CD4-positive, alpha-beta T cell treated with Interleukin-15 for 4 hours (primary cell): ENCODE measurements around the gene C11orf21.

Experiments
- DNase-seq: peaks from one replicate; pipeline ENCODE4 v3.0.0-alpha.2; 2020; ENCODE audit warnings: low spot score

The C11orf21 gene

DNA sequence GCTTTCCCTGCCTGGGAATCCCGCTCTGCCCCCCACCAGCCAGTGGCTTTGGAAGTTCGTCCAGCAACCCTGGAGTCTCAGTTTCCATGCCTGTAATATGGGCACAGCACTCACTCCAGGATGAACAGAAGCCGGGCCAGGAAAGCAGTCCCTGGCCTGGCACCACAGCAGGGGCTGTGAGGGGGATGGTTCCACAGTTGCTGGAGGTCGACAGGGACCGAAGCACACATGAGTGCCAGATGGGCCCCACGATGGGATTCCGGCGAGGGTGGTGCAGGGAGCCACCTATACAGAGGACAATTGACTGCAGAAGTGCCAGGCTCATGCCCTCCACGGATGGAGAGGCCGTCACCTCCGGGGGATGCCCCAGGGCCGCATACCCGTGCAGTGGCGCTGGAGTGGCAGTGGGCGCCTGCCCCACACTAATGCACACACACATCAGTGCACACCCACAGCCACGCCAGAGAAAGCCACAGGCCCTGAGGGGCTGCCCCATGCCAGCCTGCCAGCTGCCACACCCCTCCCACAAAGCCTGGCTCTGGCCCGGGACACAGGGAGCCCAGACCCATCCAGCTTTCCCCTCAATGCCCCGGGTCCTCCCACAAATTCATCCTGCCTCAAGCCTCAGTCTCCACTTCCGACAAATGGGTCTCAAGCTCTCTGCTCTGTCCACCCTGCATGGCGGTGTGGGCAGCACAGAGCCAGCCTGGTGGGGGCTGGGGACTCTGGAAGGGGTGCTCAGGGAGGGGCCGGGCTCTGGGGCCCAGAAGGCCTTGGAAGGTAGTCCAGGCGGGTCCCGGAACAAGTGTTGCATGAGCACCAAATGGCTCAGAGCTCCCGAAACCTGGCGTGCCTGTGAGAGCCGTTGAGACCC lies 41.0 kb downstream of the C11orf21 start:
- no peak for DNase-seq

DNA sequence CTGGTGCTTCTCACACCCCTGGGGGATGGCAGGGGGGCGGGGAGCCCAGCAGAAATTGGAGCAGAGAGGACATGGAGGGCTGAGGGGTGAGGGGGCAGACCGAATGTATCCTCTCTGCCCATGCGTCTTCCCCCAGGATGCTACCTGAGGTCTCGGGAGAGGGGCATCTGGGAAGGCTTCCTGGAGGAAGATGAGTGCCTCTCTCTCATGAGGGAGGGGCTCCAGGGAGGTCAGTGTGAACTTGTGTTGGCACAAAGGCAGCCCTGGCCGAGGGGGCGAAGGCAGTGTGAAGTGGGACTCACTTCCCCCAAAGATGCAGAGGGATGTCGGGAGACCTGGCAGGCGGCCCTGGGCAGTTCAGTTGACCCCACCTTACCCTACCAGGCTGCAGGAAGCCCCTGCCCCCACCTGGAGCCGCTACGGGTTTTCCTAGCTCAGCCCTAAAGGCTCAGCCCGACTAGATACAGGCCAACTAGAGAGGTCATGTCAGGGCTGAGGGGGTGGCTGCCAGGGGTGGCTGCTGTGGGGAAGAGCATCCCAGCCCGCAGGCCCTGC lies 41.7 kb downstream of the C11orf21 start:
- no peak for DNase-seq

DNA sequence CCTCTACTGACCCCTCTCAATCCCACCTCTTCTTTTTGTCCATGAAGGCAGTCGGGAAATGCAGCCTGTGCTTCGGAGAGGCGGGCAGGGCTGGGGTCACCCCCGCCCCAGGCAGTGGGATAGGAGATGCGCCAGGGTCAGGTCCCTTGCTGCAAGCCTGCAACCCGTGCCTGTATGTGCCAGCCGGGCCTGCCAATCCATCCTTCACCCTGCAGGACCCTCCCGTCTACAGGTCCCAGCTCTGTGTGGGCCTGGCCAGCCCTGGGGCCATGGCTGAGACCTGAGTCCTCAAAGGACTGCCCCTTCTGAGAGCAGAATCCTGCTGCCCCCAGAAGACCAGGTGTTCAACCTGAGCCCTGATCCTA lies 42.3 kb downstream of the C11orf21 start:
- no peak for DNase-seq

DNA sequence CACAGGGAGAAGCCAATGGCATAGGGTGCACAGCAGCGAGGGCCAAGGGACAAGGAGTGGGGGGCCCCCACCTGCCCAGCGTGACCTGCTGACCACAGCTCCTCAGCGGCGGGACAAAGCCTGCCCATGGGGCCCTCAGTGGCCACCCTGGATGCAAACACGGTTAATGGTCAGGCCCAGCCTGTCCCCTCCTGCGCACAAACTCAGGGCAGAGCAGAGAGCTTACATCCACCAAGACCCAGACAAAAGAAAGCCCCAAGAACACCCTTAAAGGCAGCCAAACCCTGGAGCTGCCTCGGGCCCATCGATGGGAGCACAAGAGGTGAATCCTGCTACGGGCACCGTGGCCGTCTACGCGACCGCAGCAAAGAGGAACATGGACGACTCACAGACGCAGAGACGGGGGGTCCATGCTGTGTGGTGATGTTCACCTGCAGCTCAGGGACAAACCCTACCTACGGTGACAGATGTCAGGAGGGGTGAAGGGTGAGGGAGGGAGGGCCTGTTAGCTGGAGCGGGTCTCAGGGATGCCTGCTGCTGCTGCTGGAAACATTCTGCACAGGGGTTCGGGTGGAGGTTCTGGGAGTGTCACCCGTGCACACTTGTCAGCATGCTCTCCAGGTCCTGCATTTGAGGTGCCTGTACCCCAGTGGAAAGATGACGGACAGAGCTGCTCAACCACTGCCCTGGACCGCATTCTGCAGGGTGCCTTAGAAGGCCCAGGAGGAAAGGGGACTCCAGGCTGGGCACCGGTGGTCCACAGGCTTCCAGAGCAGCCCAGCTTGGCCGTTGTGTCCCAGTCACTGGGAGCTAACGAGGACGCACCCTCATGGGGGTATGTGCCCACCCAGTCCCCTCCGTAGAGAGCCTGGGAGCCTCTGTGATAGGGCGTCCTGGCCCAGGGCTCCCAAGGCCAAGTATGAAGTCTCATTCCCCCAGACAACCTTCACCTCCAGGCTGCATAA lies 42.9 kb downstream of the C11orf21 start:
- DNase-seq: no peak

DNA sequence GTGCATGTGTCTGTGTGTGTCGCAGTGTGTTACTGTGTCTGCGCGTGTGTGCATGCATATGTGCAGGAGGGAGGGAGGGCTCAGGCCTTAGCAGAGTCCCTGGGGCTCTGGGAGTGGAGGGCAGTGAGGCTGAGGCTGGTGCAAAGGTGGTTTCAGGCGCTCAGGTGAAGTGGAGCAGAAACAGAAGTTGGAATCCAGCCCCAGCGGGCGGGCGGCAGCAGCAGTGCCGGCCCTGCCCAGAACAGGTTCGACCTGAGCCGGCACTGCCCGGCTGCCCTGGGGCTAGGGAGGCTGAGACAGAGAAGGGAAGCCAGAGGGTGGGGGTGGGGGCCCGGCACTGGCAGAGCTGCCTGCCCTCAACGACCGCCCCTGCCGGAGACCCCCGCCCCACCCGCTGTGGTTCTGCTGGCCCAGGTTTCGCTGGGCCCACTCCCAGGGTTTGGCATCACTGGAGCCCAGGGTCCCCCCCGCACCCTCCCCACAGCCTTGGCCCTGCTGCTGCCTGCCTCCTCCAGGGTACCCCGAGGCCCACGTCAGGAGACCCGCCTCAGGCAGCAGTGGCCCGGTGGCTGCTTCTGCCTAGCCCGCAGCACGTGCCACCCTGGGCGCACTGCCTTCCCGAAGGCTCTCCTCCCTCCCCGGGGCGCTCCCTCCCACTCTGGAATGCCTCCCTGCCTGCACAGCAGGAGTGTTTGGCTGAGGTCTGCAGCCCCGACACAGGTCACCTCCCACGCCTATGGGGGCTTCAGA lies 44.6 kb downstream of the C11orf21 start:
- no peak for DNase-seq

DNA sequence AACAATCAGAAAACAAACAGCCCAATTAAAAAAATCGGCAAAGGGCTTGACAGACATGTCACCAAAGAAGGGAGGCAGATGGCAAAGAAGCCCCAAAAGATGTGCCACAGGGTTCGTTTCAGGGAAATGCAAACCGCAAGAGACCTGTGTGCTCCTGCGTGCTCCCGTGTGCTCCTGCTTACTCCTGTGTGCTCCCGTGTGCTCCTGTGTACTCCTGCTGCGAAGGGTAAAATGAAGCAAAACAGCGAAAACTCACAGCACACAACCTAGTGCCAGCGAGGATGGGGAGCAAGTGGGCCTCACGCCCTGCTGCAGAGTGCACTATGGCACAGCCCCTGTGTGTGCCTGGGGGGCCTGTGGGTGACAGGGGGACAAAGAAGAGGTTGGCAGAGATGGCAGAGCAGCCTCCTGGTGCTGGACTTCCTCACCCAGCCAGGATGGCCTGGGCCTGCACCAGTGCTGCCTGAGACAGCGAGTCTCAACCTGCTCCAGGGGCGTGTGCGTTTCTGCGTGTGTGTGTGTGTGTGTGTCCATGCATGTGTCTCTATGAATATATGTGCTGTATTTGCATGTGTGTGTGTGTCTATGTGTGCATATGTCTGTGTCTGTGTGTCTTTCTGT lies 45.3 kb downstream of the C11orf21 start:
- no peak for DNase-seq

DNA sequence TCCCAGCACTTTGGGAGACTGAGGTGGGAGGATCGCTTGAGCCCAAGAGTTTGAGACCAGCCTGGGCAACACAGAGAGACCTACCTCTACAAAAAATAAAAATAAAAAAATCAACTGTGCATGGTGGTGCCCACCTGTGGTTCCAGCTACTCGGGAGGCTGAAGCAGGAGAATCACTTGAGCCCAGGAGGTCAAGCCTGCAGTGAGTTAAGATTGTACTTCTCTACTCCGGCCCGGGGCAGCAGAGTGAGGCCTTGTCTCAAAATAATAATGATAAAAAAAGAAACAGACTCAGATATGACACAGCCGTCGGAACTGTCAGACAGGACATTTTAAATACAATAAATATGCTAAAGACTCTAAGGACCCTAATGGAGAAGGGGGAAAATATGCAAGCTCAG lies 49.7 kb downstream of the C11orf21 start:
- DNase-seq: no peak

DNA sequence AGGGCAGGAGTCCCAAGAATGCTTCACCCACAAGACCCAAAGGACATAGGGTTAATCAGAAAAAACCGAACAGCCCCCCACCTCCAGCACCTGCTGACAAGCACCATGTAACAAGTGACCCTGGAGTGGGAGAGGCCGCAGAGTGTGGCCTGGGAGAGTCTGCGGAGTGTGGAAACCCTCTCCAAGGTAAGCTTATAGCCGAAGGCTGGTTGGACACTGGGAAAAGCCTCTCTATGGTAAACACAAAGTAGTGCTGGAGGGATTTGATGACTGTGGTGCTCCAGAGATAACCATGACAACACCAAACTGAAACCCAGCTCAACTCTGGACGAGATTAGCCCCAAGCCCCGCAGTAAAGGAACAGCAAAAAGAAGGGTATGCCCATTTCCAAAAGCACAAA lies 50.6 kb downstream of the C11orf21 start:
- DNase-seq: no peak

DNA sequence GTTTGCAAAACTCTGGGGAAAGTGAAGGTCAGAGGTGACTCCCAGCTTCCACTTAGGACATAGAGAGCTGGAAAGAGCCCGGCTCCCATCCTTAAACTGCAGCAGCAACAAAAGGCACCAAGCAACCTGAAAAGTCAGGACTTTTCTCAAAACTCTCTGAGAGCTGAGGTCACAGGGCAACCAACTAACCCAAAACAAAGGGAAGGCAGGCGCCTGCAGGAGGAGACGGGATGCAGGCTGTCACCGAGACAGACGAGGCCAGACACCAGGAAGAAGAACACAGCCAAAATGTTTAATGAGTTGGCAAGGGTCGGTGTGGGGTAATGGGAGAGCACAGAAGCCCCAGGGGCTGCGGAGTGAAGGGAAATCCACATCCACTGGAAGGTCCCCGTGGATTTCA lies 51.2 kb downstream of the C11orf21 start:
- no peak for DNase-seq

DNA sequence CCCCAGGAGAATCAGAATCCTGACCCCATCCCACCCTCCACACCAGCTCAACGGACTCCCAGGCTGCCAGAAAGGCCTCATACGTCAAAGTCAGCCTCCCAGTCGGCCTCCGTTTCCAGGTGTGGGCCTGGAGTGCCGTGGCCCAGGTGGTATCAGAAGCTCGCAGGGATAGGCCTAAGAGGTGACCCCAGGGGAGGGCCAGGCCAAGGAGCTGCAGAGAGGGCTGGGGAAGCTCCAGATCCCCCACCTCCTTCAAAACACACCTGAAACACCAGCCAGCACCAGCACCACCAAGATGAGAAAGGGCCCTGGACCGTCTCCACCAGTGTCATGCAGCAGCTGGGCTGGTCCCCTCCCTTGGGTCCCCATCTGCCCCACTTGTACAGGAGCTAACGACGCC lies 51.7 kb downstream of the C11orf21 start:
- no peak for DNase-seq

DNA sequence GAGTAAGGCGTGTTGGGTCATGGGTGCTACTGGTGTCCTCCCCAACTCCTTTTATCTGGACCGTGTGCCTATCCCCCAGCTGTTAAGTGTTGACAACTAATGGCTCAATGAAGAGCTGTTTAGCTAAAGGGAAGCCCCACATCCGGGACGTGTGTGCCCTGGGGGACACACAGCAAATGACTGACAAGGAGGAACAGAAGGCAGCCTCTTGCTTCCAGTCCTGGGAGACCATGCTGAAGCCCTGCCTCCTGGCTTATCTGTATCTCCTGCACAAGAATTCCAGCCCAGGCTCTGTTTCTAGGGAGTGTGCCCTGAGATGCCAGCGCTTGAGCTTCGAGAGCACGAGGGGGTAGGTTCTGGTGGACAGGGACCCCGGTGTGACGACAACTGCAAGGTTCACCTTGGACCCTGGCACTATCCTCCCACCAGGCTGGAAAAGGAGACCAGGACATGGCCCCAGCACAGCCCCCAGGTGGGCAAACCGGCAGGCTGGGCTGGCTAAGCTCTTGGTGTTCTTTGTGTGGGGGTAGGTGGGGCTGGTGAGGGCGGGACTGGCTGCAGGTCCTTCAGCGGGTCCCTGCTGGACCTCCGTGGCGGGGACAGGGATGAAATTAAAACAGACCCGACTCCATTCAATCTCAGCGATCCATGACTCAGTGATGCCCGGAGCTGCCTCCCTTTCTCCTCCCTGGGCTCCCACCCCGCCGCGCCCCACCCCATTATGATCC lies 52.4 kb downstream of the C11orf21 start:
- no peak for DNase-seq

DNA sequence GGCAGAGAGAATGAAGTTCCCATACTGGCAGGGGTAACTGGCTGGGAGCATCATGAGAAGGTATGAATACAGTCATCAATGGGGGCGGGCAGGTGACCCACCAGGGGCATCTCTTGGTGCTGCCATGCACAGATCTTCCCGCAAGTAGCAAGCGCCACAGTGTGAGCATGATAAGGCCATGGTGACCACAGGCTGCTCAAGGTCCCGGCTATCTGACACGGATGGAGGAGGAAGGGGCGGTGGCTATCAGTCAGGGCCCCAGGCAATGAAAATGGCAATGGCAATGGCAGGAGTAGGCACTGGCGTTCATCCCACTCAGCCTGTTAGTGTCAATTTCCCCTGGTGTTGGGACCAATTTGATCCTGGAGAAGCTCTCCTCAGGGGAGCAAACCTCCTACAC lies 53.0 kb downstream of the C11orf21 start:
- DNase-seq: no peak

DNA sequence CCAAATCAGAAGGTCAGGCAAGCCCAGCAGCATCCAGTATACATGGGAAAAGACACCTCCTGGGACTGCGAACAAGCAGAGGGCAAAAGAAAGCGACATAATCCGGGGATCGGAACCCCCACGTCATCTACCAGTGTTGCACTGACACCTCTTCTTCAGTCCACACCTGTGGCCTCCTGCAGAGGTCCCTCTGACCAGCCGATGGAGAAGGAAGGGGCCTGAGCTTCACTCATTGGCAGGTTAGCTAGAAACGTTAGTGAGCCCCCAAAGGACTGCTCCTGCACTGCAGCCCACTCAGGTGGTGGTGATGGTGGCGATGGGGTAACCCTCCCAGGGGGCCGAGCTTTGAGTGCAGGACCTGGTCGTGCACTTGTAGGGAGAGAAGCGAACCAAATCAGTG lies 53.5 kb downstream of the C11orf21 start:
- DNase-seq: no peak

DNA sequence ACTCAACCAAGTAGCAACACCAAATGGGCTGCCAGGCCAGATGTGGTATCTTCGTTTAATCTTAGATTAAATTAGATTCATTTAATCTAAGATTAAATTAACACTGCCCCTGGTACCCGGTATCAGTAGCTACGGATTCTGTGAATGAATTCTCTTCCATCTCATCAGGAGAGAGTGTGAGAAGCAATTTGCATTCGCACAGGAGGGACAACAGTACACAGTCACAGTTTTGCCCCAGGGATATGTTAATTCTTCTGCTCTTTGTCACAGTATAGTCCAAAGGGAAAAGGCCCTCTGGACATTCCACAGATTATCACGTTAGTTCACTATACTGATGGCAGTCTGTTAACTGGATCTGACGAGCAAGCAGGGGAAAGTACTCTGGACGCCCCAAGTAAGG lies 54.2 kb downstream of the C11orf21 start:
- no peak for DNase-seq
